H9 (cell line): ENCODE measurements around the gene NSMF. TPM values are rescaled to one million over a fixed set of nuclear protein-coding genes. Genes with fewer than 3 reads are reported as not detected.

Source experiments
- DNase-seq: peaks from one replicate; pipeline ENCODE4 v3.0.0-alpha.2; 2017
- H2AFZ ChIP-seq: one replicate; pipeline ENCODE4 v1.6.1; 2013; ENCODE audit warnings: mild to moderate bottlenecking, low read length, control low read depth, moderate library complexity
- H2AK5ac ChIP-seq: 2 replicates; pipeline ENCODE4 v1.6.1; 2013; ENCODE audit warnings: low read length, control low read depth, mixed read lengths; ENCODE audit not compliant: insufficient read length
- H2BK120ac ChIP-seq: one replicate; pipeline ENCODE4 v1.6.1; 2013; ENCODE audit warnings: low read depth, mild to moderate bottlenecking, low read length, control low read depth, inconsistent platforms; ENCODE audit not compliant: poor library complexity, severe bottlenecking
- H2BK12ac ChIP-seq: 2 replicates; pipeline ENCODE4 v1.6.1; 2013; ENCODE audit warnings: low read length, control low read depth, mixed read lengths, low read depth; ENCODE audit not compliant: insufficient read length
- H2BK15ac ChIP-seq: 2 replicates; pipeline ENCODE4 v1.6.1; 2013; ENCODE audit warnings: low read depth, low read length, control low read depth
- H2BK20ac ChIP-seq: one replicate; pipeline ENCODE4 v1.6.1; 2013; ENCODE audit warnings: low read depth, mild to moderate bottlenecking, low read length, control low read depth, inconsistent platforms; ENCODE audit not compliant: poor library complexity, severe bottlenecking
- H2BK5ac ChIP-seq: 2 replicates; pipeline ENCODE4 v1.6.1; 2013; ENCODE audit warnings: low read length, control low read depth, mixed read lengths; ENCODE audit not compliant: insufficient read length
- H3K14ac ChIP-seq: 2 replicates; pipeline ENCODE4 v1.6.1; 2013; ENCODE audit warnings: low read length, control low read depth; ENCODE audit not compliant: insufficient read depth
- H3K18ac ChIP-seq: 2 replicates; pipeline ENCODE4 v1.6.1; 2013; ENCODE audit warnings: low read depth, mild to moderate bottlenecking, mixed read lengths, low read length, control low read depth; ENCODE audit not compliant: insufficient read length
- H3K23ac ChIP-seq: 2 replicates; pipeline ENCODE4 v1.6.1; 2013; ENCODE audit warnings: low read length, control low read depth, mixed read lengths, low read depth; ENCODE audit not compliant: insufficient read length
- H3K23me2 ChIP-seq: 2 replicates; pipeline ENCODE4 v1.6.1; 2013; ENCODE audit warnings: low read depth, mild to moderate bottlenecking, mixed read lengths, low read length, control low read depth; ENCODE audit not compliant: insufficient read length, poor library complexity, severe bottlenecking
- H3K27ac ChIP-seq: 2 replicates; pipeline ENCODE4 v1.5.1; 2013; ENCODE audit warnings: low read length, control low read depth, mixed read lengths, low read depth; ENCODE audit not compliant: insufficient read length
- H3K27me3 ChIP-seq: 2 replicates; pipeline ENCODE4 v1.6.1; 2013; ENCODE audit warnings: low read length, control low read depth, inconsistent platforms; ENCODE audit not compliant: insufficient read depth
- H3K4ac ChIP-seq: 2 replicates; pipeline ENCODE4 v1.6.1; 2013; ENCODE audit warnings: low read depth, mild to moderate bottlenecking, control low read depth, inconsistent platforms, low read length, moderate library complexity
- H3K4me1 ChIP-seq: 2 replicates; pipeline ENCODE4 v1.6.1; 2013; ENCODE audit warnings: low read length, control low read depth, inconsistent platforms; ENCODE audit not compliant: insufficient read depth
- H3K4me2 ChIP-seq: 2 replicates; pipeline ENCODE4 v1.6.1; 2013; ENCODE audit warnings: low read length, control low read depth, mixed read lengths; ENCODE audit not compliant: insufficient read length, insufficient read depth
- H3K56ac ChIP-seq: 2 replicates; pipeline ENCODE4 v1.6.1; 2013; ENCODE audit warnings: low read depth, mild to moderate bottlenecking, mixed read lengths, low read length, control low read depth; ENCODE audit not compliant: insufficient read length
- H3K79me1 ChIP-seq: 2 replicates; pipeline ENCODE4 v1.6.1; 2013; ENCODE audit warnings: low read depth, mild to moderate bottlenecking, moderate library complexity, low read length, control low read depth, inconsistent platforms; ENCODE audit not compliant: insufficient read depth, poor library complexity, severe bottlenecking
- H3K79me2 ChIP-seq: 2 replicates; pipeline ENCODE4 v1.6.1; 2013; ENCODE audit warnings: low read length, control low read depth, inconsistent platforms; ENCODE audit not compliant: insufficient read depth
- H3K9ac ChIP-seq: 2 replicates; pipeline ENCODE4 v1.6.1; 2013; ENCODE audit warnings: low read length, control low read depth, mixed read lengths; ENCODE audit not compliant: insufficient read length; ENCODE audit errors: extremely low read depth
- H3K9me3 ChIP-seq: one replicate; pipeline ENCODE4 v1.6.1; 2013; ENCODE audit warnings: low read depth, low read length, inconsistent platforms; ENCODE audit not compliant: control insufficient read depth
- H3T11ph ChIP-seq: one replicate; pipeline ENCODE4 v1.6.1; 2013; ENCODE audit warnings: mild to moderate bottlenecking, low read length, control low read depth, inconsistent platforms
- H4K20me1 ChIP-seq: one replicate; pipeline ENCODE4 v1.6.1; 2013; ENCODE audit not compliant: control insufficient read depth, insufficient read length, insufficient read depth
- H4K5ac ChIP-seq: 2 replicates; pipeline ENCODE4 v1.6.1; 2013; ENCODE audit warnings: low read depth, mild to moderate bottlenecking, mixed read lengths, low read length, control low read depth; ENCODE audit not compliant: insufficient read length
- H4K8ac ChIP-seq: replicated peaks from 2 replicates; pipeline ENCODE4 v1.6.1; 2013; ENCODE audit warnings: low read length, control low read depth, mixed read lengths, low read depth; ENCODE audit not compliant: insufficient read length
- H4K91ac ChIP-seq: 2 replicates; pipeline ENCODE4 v1.6.1; 2013; ENCODE audit warnings: low read depth, mild to moderate bottlenecking, moderate library complexity, mixed read lengths, low read length, control low read depth; ENCODE audit not compliant: insufficient read length
- H3K27ac Mint-ChIP-seq, 3 experiments: 2 replicates in 2 of 3; 3 replicates in 1 of 3; pipeline ENCODE4 v1.8.0; 2020 to 2021; ENCODE audit warnings: mixed read lengths in 3 of 3, mild to moderate bottlenecking in 1 of 3, moderate library complexity in 1 of 3
- H3K27me3 Mint-ChIP-seq: 2 replicates; pipeline ENCODE4 v1.8.0; 2021; ENCODE audit warnings: low read depth, mild to moderate bottlenecking, moderate library complexity, mixed read lengths
- H3K36me3 Mint-ChIP-seq, 3 experiments: 2 replicates in 2 of 3; 3 replicates in 1 of 3; pipeline ENCODE4 v1.8.0; 2020 to 2021; ENCODE audit warnings: low read depth in 3 of 3, mixed read lengths in 3 of 3; ENCODE audit not compliant: insufficient read depth in 1 of 3
- H3K4me1 Mint-ChIP-seq, 2 experiments: 2 replicates each; pipeline ENCODE4 v1.8.0; 2020; ENCODE audit warnings: mixed read lengths in 2 of 2
- H3K4me3 Mint-ChIP-seq, 2 experiments: 2 replicates in 1 of 2; 3 replicates in 1 of 2; pipeline ENCODE4 v1.8.0; 2020 to 2021; ENCODE audit warnings: mild to moderate bottlenecking in 2 of 2, mixed read lengths in 2 of 2, moderate library complexity in 1 of 2
- H3K9me3 Mint-ChIP-seq, 2 experiments: 2 replicates in 1 of 2; 3 replicates in 1 of 2; pipeline ENCODE4 v1.8.0; 2020; ENCODE audit warnings: mild to moderate bottlenecking in 2 of 2, mixed read lengths in 2 of 2, moderate library complexity in 1 of 2
- CTCF ChIP-seq: fragments of 200-600 bp; sonication (generic); conservative IDR thresholded peaks from 3 replicates; pipeline ENCODE4 v1.8.0; 2021; ENCODE audit warnings: antibody characterized with exemption, mild to moderate bottlenecking
- WGBS: extraction: QIAGEN DNeasy Blood & Tissue Kit; methylation state at CpG from one replicate; pipeline ENCODE4 v1.1.7; 2013; ENCODE audit warnings: missing lambda C conversion rate, low lambda C conversion rate, mixed read lengths; ENCODE audit not compliant: insufficient read length; ENCODE audit errors: extremely low coverage; 5-methylcytosine and 5-hydroxymethylcytosine counted together
- total RNA-seq: library from RNA; stranded (reverse); gene quantifications from 2 replicates; pipeline ENCODE4 v1.2.1, GENCODE V29; 2021

NSMF gene
- total RNA-seq, 1 experiment from 2014 or later = 46.3 TPM

- Histone ChIP-seq H3K18ac (no peak overlapping the region), H2BK5ac (no peak overlapping the region), H4K8ac (no peak overlapping the region), H3K79me1 (no peaks in the 10 kb centered on the region), H4K5ac (no peak overlapping the region), H3K14ac (no peak overlapping the region), H2BK120ac (no peak overlapping the region), H3K27me3 (no peaks in the 10 kb centered on the region), H3K4me1 (no peaks in the 10 kb centered on the region), H3K23ac (no peak overlapping the region), H3K4me2 (no peak overlapping the region), H3K79me2 (no peaks in the 10 kb centered on the region), H4K20me1 (no peaks in the 10 kb centered on the region), H2BK20ac (no peak overlapping the region), H3K23me2 (no peaks in the 10 kb centered on the region), H2AK5ac (no peak overlapping the region), H3T11ph (no peak overlapping the region), H3K9me3 (no peaks in the 10 kb centered on the region), H3K56ac (no peak overlapping the region), H3K4ac (no peak overlapping the region), H2AFZ (no peak overlapping the region), H4K91ac (no peak overlapping the region), H3K27ac (no peak overlapping the region), H2BK15ac (no peak overlapping the region), H3K9ac (no peak overlapping the region), H2BK12ac (no peak overlapping the region)
- H3K36me3 Mint-ChIP-seq = no peaks in the 10 kb centered on the region
- H3K27me3 Mint-ChIP-seq = peaks cover 2% of the 10 kb centered on the region; the same call in 1 of the 2 replicates
- no peak overlapping the region for H3K27ac Mint-ChIP-seq
- H3K9me3 Mint-ChIP-seq = no peaks in the 10 kb centered on the region
- H3K4me1 Mint-ChIP-seq = no peaks in the 10 kb centered on the region; a peak in 1 of 4 replicates
- no peak for DNase-seq
- no peak overlapping the region for H3K4me3 Mint-ChIP-seq
- TF ChIP-seq CTCF = no peak
- no CpG with 5 or more reads among the region's 20 CpGs for WGBS
Measured at GRCh38 chr9:137432687-137433348, 26.3 kb downstream of the NSMF start.
